ENCODE measurements around the gene DAZAP1. TPM values are rescaled to one million over a fixed set of nuclear protein-coding genes. Genes with fewer than 3 reads are reported as not detected.

DAZAP1 gene
- total RNA-seq, 1 experiment from 2014 or later = 229 TPM

DNA sequence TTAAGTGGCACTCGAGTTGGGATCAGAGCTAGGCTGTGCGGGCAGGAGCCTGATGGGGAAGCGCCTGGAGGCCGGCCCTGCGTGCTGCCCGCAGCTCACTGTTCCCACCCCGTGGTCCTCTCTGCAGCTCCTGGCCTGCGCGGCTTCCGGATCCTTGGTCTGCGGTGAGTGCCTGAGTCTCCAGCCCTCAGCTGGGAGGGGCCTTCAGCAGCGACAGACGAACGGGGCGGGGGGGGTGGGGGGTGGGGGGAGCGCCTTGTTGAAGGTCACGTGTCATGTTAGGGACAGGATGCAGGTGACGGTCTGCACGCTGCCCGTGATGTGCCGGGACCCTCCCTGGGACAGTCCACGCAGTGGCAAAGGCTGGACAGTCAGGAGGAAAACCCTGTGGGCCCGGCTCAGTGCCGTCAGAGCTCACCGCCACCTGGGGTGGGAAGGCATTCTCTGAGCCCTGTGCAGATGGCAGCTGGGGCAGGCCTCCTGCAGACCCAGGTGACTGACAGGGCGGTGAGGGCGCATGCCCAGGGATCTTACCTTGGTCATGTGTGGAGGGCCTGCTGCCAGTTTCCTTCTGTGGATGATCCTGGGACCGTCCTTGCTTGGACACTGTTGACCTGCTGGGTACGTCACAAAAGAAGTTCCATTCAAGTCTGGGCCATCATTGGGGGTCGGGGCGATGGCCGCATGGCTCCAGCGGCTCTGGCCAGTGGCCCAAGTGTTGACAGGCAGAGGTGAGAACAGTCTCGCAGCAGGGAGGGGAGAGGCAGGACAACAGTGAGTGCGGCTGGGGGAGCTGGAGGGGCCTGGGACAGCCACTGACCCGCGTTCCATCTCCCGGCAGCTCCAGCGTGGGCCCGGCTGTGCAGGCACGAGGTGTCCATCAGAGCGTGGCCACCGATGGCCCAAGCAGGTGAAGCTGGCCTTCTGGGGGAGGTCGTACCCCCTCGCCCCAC, 19.4 kb upstream of the DAZAP1 start:
- ChIA-PET POLR2A (ENCODE audit: low non-redundant PET) (no interaction called here), CTCF (interaction anchor here (0.5 kb wide), 1 partner anchor 58 kb away, joined by 10 read pairs; no protein-coding TSS in a partner anchor)
- H3K27me3 ChIP-seq (replicated peaks; ENCODE audit: insufficient read depth, low read depth, low read length, poor library complexity) = no peaks in the 10 kb centered on the region
- H3K9me3 ChIP-seq (ENCODE audit: low read depth, low read length, poor library complexity, severe bottlenecking) = no peaks in the 10 kb centered on the region
- TF ChIP-seq EZH2 (IDR thresholded peaks at IDR 0.05; ENCODE audit: borderline replicate concordance, low read depth, low read length, poor library complexity, severe bottlenecking) = no peak
- TF ChIP-seq, protein P1, sequence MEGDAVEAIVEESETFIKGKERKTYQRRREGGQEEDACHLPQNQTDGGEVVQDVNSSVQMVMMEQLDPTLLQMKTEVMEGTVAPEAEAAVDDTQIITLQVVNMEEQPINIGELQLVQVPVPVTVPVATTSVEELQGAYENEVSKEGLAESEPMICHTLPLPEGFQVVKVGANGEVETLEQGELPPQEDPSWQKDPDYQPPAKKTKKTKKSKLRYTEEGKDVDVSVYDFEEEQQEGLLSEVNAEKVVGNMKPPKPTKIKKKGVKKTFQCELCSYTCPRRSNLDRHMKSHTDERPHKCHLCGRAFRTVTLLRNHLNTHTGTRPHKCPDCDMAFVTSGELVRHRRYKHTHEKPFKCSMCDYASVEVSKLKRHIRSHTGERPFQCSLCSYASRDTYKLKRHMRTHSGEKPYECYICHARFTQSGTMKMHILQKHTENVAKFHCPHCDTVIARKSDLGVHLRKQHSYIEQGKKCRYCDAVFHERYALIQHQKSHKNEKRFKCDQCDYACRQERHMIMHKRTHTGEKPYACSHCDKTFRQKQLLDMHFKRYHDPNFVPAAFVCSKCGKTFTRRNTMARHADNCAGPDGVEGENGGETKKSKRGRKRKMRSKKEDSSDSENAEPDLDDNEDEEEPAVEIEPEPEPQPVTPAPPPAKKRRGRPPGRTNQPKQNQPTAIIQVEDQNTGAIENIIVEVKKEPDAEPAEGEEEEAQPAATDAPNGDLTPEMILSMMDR (conservative IDR thresholded peaks at IDR 0.05; ENCODE audit: low read depth, low read length) = no peak
- no TSS peak for BruUV-seq (replicated peaks)
- H3K4me3 ChIP-seq (ENCODE audit: low read depth, low read length, poor library complexity, severe bottlenecking) = no peak overlapping the region
- no peaks in the 10 kb centered on the region for H3K4me1 ChIP-seq (ENCODE audit: insufficient read depth, low read length, poor library complexity, severe bottlenecking)
- no peak overlapping the region for H3K27ac ChIP-seq (ENCODE audit: low read depth, low read length, poor library complexity, severe bottlenecking)
- DNase-seq (ENCODE audit: low spot score) = no peak
- peaks cover 17% of the 10 kb centered on the region for H3K36me3 ChIP-seq (ENCODE audit: insufficient read depth, low read length, poor library complexity, severe bottlenecking)
- intact Hi-C loops (cut with micrococcal nuclease; ENCODE audit: unreplicated experiment) = no loop called here

DNA sequence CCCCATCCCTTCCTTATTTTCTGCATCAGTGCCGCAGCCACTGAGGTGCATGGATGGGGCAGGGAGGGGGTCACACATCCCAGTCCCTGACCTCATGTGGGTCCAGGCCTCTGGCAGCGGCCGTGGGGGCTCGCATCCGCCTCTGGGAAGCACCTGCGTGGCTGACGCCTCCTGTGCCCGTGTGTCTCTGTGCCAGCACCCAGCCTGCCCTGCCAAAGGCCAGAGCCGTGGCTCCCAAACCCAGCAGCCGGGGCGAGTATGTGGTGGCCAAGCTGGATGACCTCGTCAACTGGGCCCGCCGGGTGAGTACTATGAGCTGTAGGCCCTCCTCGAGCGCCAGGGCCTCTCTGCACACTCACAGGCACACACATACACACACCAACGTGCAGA, 18.8 kb upstream of the DAZAP1 start:
- TF ChIP-seq, protein P1 (conservative IDR thresholded peaks at IDR 0.05; ENCODE audit: low read depth, low read length) = no peak
- no peak for TF ChIP-seq EZH2 (IDR thresholded peaks at IDR 0.05; ENCODE audit: borderline replicate concordance, low read depth, low read length, poor library complexity, severe bottlenecking)
- H3K4me3 ChIP-seq (ENCODE audit: low read depth, low read length, poor library complexity, severe bottlenecking) = no peak overlapping the region
- no peak overlapping the region for H3K27ac ChIP-seq (ENCODE audit: low read depth, low read length, poor library complexity, severe bottlenecking)
- intact Hi-C loops (cut with micrococcal nuclease; ENCODE audit: unreplicated experiment) = no loop called here
- H3K27me3 ChIP-seq (replicated peaks; ENCODE audit: insufficient read depth, low read depth, low read length, poor library complexity) = no peaks in the 10 kb centered on the region
- H3K36me3 ChIP-seq (ENCODE audit: insufficient read depth, low read length, poor library complexity, severe bottlenecking) = peaks cover 17% of the 10 kb centered on the region
- no TSS peak for BruUV-seq (replicated peaks)
- H3K4me1 ChIP-seq (ENCODE audit: insufficient read depth, low read length, poor library complexity, severe bottlenecking) = no peaks in the 10 kb centered on the region
- CTCF ChIA-PET = no interaction called here
- DNase-seq (ENCODE audit: low spot score) = no peak
- no peaks in the 10 kb centered on the region for H3K9me3 ChIP-seq (ENCODE audit: low read depth, low read length, poor library complexity, severe bottlenecking)
- POLR2A ChIA-PET (ENCODE audit: low non-redundant PET) = no interaction called here

DNA sequence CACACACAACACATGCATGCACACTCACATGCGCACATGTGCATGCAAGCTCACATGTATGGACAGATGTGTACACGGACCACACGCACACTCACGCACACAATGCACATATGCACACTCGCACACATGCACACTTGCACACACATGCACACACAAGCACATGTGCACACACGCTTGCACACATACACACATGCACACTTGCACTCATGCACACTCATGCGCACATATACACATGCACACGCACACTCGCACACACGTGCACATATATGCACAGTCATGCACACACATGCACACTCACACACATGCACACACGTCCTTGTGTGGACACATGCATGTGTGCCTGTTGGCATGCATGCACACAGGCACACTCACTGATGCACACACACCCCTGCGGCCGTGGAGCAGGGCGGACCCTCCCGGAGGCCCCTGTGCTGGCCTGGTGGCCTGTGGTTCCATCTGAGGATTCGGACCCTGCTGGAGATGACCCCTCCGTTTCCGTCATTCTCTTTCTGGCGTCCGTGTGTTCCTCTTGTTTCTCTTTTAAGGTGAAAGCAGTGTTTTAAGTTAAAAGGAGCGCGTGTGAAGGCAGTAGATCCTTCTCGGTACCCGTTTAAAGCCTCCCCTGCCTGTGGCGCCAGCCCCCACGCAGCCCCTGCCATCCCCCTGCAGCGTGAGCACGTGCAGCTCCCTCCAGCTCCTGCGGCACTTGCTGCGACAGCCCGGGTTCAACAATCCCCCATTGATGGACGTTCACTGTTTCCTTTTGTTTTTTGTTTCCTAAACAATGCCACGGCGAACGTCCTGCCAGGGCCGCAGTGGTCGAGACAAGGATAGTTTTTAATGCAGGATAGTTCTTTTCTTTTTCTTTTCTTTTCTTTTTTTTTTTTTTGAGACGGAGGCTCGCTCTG, 18.1 kb upstream of the DAZAP1 start:
- CTCF ChIA-PET = no interaction called here
- no peaks in the 10 kb centered on the region for H3K9me3 ChIP-seq (ENCODE audit: low read depth, low read length, poor library complexity, severe bottlenecking)
- POLR2A ChIA-PET (ENCODE audit: low non-redundant PET) = no interaction called here

More for the DNA sequence above, 18.1 kb upstream of the DAZAP1 start:
- Histone ChIP-seq H3K36me3 (ENCODE audit: insufficient read depth, low read length, poor library complexity, severe bottlenecking) (peaks cover 17% of the 10 kb centered on the region), H3K27me3 (replicated peaks; ENCODE audit: insufficient read depth, low read depth, low read length, poor library complexity) (no peaks in the 10 kb centered on the region), H3K4me1 (ENCODE audit: insufficient read depth, low read length, poor library complexity, severe bottlenecking) (no peaks in the 10 kb centered on the region), H3K27ac (ENCODE audit: low read depth, low read length, poor library complexity, severe bottlenecking) (no peak overlapping the region), H3K4me3 (ENCODE audit: low read depth, low read length, poor library complexity, severe bottlenecking) (no peak overlapping the region)
- no peak for DNase-seq (ENCODE audit: low spot score)
- intact Hi-C loops (cut with micrococcal nuclease; ENCODE audit: unreplicated experiment) = no loop called here
- TF ChIP-seq, protein P1 (conservative IDR thresholded peaks at IDR 0.05; ENCODE audit: low read depth, low read length) = no peak
- no peak for TF ChIP-seq EZH2 (IDR thresholded peaks at IDR 0.05; ENCODE audit: borderline replicate concordance, low read depth, low read length, poor library complexity, severe bottlenecking)
- BruUV-seq (replicated peaks) = no TSS peak
